SK-N-SH (cell line): Measurements from ENCODE around the gene ZNF592.

Experiments
- CTCF ChIP-seq: fragments of 200-600 bp; sonication (generic); IDR thresholded peaks from 2 replicates; pipeline ENCODE4 v1.6.1; 2017; ENCODE audit warnings: antibody characterized with exemption, mild to moderate bottlenecking, moderate library complexity
- EP300 ChIP-seq, 2 experiments: IDR thresholded peaks; 2 replicates each; pipeline versions ENCODE4 v1.4.0 to v1.6.1; 2012; ENCODE audit warnings: borderline replicate concordance in 1 of 2, low read depth in 1 of 2, low read length in 1 of 2
- IRF3 ChIP-seq: fragments of 150-350 bp; IDR thresholded peaks from 2 replicates; pipeline ENCODE4 v1.6.1; 2016; ENCODE audit warnings: mild to moderate bottlenecking, low read depth, low read length
- RCOR1 ChIP-seq: fragments of 150-350 bp; IDR thresholded peaks from 2 replicates; pipeline ENCODE4 v1.6.1; 2017; ENCODE audit warnings: antibody characterized with exemption, low read length
- YY1 ChIP-seq: IDR thresholded peaks from 2 replicates; pipeline ENCODE4 v1.4.0; 2012; ENCODE audit warnings: low read depth, mild to moderate bottlenecking

- TF ChIP-seq EP300 (IDR thresholded peaks at IDR 0.05; ENCODE audit: borderline replicate concordance in 1 of 2, low read depth in 1 of 2, low read length in 1 of 2) (no peak), CTCF (no peak), YY1 (no peak), RCOR1 (no peak), IRF3 (no peak)
Measured at GRCh38 chr15:84764989-84765388, 16.6 kb downstream of the ZNF592 start.
